GM20000 (cell line): ENCODE results near the gene EMC8.

Experiments
- DNase-seq: peaks from one replicate; pipeline ENCODE4 v3.0.0; 2012; ENCODE audit warnings: low spot score
- CTCF ChIP-seq: IDR thresholded peaks from 2 replicates; pipeline ENCODE4 v1.5.1; 2012; ENCODE audit warnings: mild to moderate bottlenecking, control low read depth; ENCODE audit errors: extremely low read depth, missing control alignments

Gene EMC8

GRCh38 chr16:85781695-85782370 is 17.5 kb downstream of the EMC8 start:
- no peak for TF ChIP-seq CTCF
- no peak for DNase-seq

- DNase-seq, result no peak
- no peak for TF ChIP-seq CTCF
Measured at GRCh38 chr16:85781156-85781555, 18.2 kb downstream of the EMC8 start.

- DNase-seq, result no peak
- TF ChIP-seq CTCF, result no peak
Measured at GRCh38 chr16:85780281-85780680, 19.1 kb downstream of the EMC8 start.

- DNase-seq, result no peak
- no peak for TF ChIP-seq CTCF
Measured at GRCh38 chr16:85778873-85779272, 20.5 kb downstream of the EMC8 start.

- no peak for TF ChIP-seq CTCF
- no peak for DNase-seq
Measured at GRCh38 chr16:85777583-85778310, 21.6 kb downstream of the EMC8 start.

- DNase-seq, result no peak
- TF ChIP-seq CTCF, result no peak
Measured at GRCh38 chr16:85774811-85775210, 24.5 kb downstream of the EMC8 start.

GRCh38 chr16:85774136-85774535 is 25.2 kb downstream of the EMC8 start:
- no peak for TF ChIP-seq CTCF
- no peak for DNase-seq
